ENCODE results near the gene GTF2F1.

GRCh38 chr19:6433663-6434062 is 40.7 kb upstream of the GTF2F1 start, which contains the start of gene SLC25A41:
- no peak for TF ChIP-seq CTCF (IDR thresholded peaks at IDR 0.05)
- no peak for TF ChIP-seq POLR2A (IDR thresholded peaks at IDR 0.05)

Data from thyroid gland (tissue), 4 donors.